C4-2B (cell line): ENCODE data around the gene PEX6.

Experiments
- CTCF ChIP-seq: fragments of 450-650 bp; conservative IDR thresholded peaks from 2 replicates; pipeline ENCODE4 v1.5.1; 2017; ENCODE audit warnings: mild to moderate bottlenecking
- ZFX ChIP-seq: fragments of 450-650 bp; IDR thresholded peaks from 2 replicates; pipeline ENCODE4 v1.6.1; 2017

- TF ChIP-seq CTCF (no peak), ZFX (no peak)
Observed at GRCh38 chr6:42952389-42952788, 26.6 kb downstream of the PEX6 start.
